WERI-Rb-1 (cell line): ENCODE results near the gene FAM120AOS.

ENCODE experiments used
- DNase-seq: peaks from one replicate; pipeline ENCODE4 v3.0.0-alpha.2; 2020
- H3K27ac ChIP-seq: fragments of 250-450 bp; sonication (Bioruptor Pico); 2 replicates; pipeline ENCODE4 v1.5.1; 2020; ENCODE audit warnings: mild to moderate bottlenecking, moderate library complexity
- H3K27me3 ChIP-seq: fragments of 250-450 bp; sonication (Bioruptor Pico); 2 replicates; pipeline ENCODE4 v1.5.1; 2021; ENCODE audit warnings: mild to moderate bottlenecking, low read depth, moderate library complexity; ENCODE audit not compliant: insufficient read depth, severe bottlenecking
- H3K36me3 ChIP-seq: fragments of 250-450 bp; sonication (Bioruptor Pico); 2 replicates; pipeline ENCODE4 v1.5.1; 2020; ENCODE audit warnings: mild to moderate bottlenecking, moderate library complexity
- H3K4me3 ChIP-seq: 2 replicates; pipeline ENCODE4 v1.5.1; 2011; ENCODE audit warnings: low read depth, mild to moderate bottlenecking, control low read depth, low read length
- H3K9me3 ChIP-seq: fragments of 250-450 bp; sonication (Bioruptor Pico); 2 replicates; pipeline ENCODE4 v1.5.1; 2021; ENCODE audit warnings: mild to moderate bottlenecking, moderate library complexity; ENCODE audit not compliant: severe bottlenecking
- CTCF ChIP-seq: IDR thresholded peaks from 2 replicates; pipeline ENCODE4 v1.5.1; 2011; ENCODE audit warnings: low read depth, mild to moderate bottlenecking, control low read depth, inconsistent platforms, low read length

The FAM120AOS gene

GRCh38 chr9:93436218-93436617 lies 17.2 kb downstream of the FAM120AOS start:
- no peak for TF ChIP-seq CTCF
- no peak for DNase-seq
- Histone ChIP-seq H3K27ac (no peak overlapping the region), H3K36me3 (no peaks in the 10 kb centered on the region; the same call in 1 of the 2 replicates), H3K4me3 (no peak overlapping the region), H3K27me3 (no peaks in the 10 kb centered on the region), H3K9me3 (no peaks in the 10 kb centered on the region)

- Histone ChIP-seq H3K9me3 (no peaks in the 10 kb centered on the region), H3K4me3 (no peak overlapping the region), H3K27me3 (no peaks in the 10 kb centered on the region), H3K36me3 (no peaks in the 10 kb centered on the region), H3K27ac (no peak overlapping the region)
- TF ChIP-seq CTCF, result no peak
- no peak for DNase-seq
Observed at GRCh38 chr9:93435386-93435785, 18.0 kb downstream of the FAM120AOS start.

GRCh38 chr9:93434056-93434455 lies 19.3 kb downstream of the FAM120AOS start:
- H3K27ac ChIP-seq, result no peak overlapping the region
- H3K27me3 ChIP-seq, result no peaks in the 10 kb centered on the region
- no peak for DNase-seq
- H3K36me3 ChIP-seq, result no peaks in the 10 kb centered on the region
- no peak overlapping the region for H3K4me3 ChIP-seq
- H3K9me3 ChIP-seq, result no peaks in the 10 kb centered on the region
- TF ChIP-seq CTCF, result no peak

- H3K4me3 ChIP-seq, result no peak overlapping the region
- no peak for DNase-seq
- H3K9me3 ChIP-seq, result no peaks in the 10 kb centered on the region
- no peaks in the 10 kb centered on the region for H3K27me3 ChIP-seq
- no peaks in the 10 kb centered on the region for H3K36me3 ChIP-seq
- TF ChIP-seq CTCF, result no peak
- H3K27ac ChIP-seq, result no peak overlapping the region
Observed at GRCh38 chr9:93432964-93433363, 20.4 kb downstream of the FAM120AOS start.

GRCh38 chr9:93431539-93432105 lies 21.8 kb downstream of the FAM120AOS start:
- Histone ChIP-seq H3K27ac (no peak overlapping the region), H3K4me3 (no peak overlapping the region), H3K9me3 (no peaks in the 10 kb centered on the region), H3K27me3 (no peaks in the 10 kb centered on the region), H3K36me3 (no peaks in the 10 kb centered on the region)
- no peak for TF ChIP-seq CTCF
- no peak for DNase-seq
